Thymus (tissue), 11 donors: ENCODE measurements around the gene DES. TPM values are rescaled to one million over a fixed set of nuclear protein-coding genes. Genes with fewer than 3 reads are reported as not detected.

ENCODE experiments used
- DNase-seq, 9 donors: peaks; one replicate each; pipeline ENCODE4 v3.0.0-alpha.2; 2013; ENCODE audit warnings: low spot score in 9 of 9, low read depth in 6 of 9, missing footprints in 1 of 9
- H3K27ac ChIP-seq, 2 donors: one replicate each; pipeline ENCODE4 v1.5.1; 2013; ENCODE audit warnings: control low read depth in 1 of 2, low read depth in 1 of 2, low read length in 1 of 2, mild to moderate bottlenecking in 1 of 2, moderate library complexity in 1 of 2
- H3K27me3 ChIP-seq, 2 donors: one replicate each; pipeline ENCODE4 v1.5.1; 2013; ENCODE audit warnings: low read length in 1 of 2; ENCODE audit not compliant: control insufficient read depth in 2 of 2, insufficient read depth in 1 of 2
- H3K36me3 ChIP-seq, 2 donors: one replicate each; pipeline ENCODE4 v1.5.1; 2013; ENCODE audit warnings: low read length in 1 of 2, mild to moderate bottlenecking in 1 of 2, moderate library complexity in 1 of 2; ENCODE audit not compliant: control insufficient read depth in 2 of 2, insufficient read depth in 2 of 2
- H3K4me1 ChIP-seq, 2 donors: one replicate each; pipeline ENCODE4 v1.5.1; 2013; ENCODE audit warnings: low read length in 2 of 2; ENCODE audit not compliant: control insufficient read depth in 2 of 2, insufficient read depth in 2 of 2
- H3K4me3 ChIP-seq, 2 donors: one replicate each; pipeline ENCODE4 v1.5.1; 2013; ENCODE audit warnings: low read length in 2 of 2, control low read depth in 1 of 2, mild to moderate bottlenecking in 1 of 2
- H3K9me3 ChIP-seq, 2 donors: one replicate each; pipeline ENCODE4 v1.5.1; 2013; ENCODE audit warnings: low read length in 1 of 2, mild to moderate bottlenecking in 1 of 2; ENCODE audit not compliant: control insufficient read depth in 2 of 2, insufficient read depth in 1 of 2
- WGBS: extraction: QIAGEN DNeasy Blood & Tissue Kit; methylation state at CpG from one replicate; pipeline ENCODE4 v1.1.7; 2013; 5-methylcytosine and 5-hydroxymethylcytosine counted together
- polyA plus RNA-seq: library from polyadenylated mRNA; stranded (reverse); fragments of 200-250 nt; gene quantifications from one replicate; pipeline ENCODE4 v1.2.3, GENCODE V29; 2013
- total RNA-seq: library from RNA; stranded (reverse); fragments of 120-200 nt; gene quantifications from one replicate; pipeline ENCODE4 v1.2.4, GENCODE V29; 2013
- donor health status: healthy.

The DES gene
- total and polyA plus RNA-seq, 2 donors: 3.4 to 21.6 TPM

DNA sequence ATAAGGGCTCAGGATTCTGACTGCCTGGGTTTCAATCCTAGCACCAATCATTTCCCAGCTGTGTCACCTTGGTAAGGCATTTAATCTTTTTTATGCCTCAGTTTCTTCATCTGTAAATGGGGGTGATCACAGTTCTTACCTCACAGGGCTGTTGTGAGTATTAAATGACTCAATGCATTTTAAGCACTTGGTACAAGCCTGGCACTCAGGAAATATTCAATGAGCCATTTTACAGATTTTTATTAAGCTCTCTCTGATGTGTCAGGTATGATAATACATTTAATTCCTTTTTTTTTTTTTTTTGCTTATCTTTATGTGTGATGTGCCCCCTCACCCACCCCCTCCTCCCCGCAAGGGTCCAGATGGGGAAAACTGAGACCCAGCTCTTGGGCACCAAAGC is 28.5 kb downstream of the DES start:
- Histone ChIP-seq H3K27me3 (peaks cover 55 to 96% of the 10 kb centered on the region in 2 donors), H3K4me3 (no peak overlapping the region), H3K36me3 (no peaks in the 10 kb centered on the region), H3K9me3 (no peaks in the 10 kb centered on the region), H3K4me1 (peaks cover 0 to 3% of the 10 kb centered on the region in 2 donors), H3K27ac (no peak overlapping the region)
- DNase-seq: no peak
- 100% methylated on average over 1 of the region's 1 CpG for WGBS

DNA sequence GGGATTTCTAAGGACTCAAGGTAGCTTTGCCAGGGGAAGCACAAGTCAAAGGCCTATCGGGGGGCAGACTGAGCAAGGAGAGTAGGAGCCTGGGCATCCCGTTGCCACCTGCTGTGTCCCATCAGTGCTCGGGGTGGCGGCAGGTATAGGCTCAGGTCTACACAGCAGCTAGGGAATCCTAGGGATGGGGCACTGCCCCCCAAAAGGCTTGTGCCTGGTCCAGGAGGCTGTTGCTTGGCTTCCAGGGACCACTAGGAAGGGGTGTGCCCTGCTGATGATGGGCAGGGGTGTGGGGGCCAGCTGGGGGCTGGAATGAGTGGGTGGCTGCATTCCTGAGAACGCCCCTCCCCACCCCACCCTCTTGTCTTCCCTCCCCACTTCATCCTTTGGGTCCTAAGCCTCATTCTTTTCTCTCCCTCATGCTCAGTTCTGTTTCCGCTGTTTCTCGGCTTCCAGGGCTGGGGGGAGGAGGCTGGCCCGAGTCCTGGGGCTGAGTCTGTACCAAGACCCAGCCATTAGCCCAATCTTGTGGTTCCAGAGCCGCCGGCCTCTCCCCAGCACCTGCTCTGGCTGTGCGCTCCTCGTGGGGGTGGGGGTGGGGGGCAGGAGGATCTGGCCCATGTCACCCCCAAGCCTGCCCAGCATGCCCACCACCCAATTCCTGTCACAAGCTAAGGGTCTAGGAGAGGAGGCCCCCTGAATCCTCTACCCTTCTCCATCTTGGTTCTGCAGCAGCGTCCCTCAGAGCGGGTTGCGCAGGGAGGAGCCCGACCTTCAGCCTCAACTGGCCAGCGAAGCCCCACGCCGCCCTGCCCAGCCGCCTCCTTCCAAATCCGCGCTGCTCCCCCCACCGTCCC is 29.3 kb downstream of the DES start:
- Histone ChIP-seq H3K27me3 (peaks cover 57 to 100% of the 10 kb centered on the region in 2 donors), H3K9me3 (no peaks in the 10 kb centered on the region), H3K36me3 (no peaks in the 10 kb centered on the region), H3K4me1 (peaks cover 0 to 7% of the 10 kb centered on the region in 2 donors), H3K27ac (no peak overlapping the region), H3K4me3 (no peak overlapping the region)
- whole genome bisulfite sequencing: 86% methylated on average over 23 of the region's 23 CpGs
- DNase-seq: no peak

DNA sequence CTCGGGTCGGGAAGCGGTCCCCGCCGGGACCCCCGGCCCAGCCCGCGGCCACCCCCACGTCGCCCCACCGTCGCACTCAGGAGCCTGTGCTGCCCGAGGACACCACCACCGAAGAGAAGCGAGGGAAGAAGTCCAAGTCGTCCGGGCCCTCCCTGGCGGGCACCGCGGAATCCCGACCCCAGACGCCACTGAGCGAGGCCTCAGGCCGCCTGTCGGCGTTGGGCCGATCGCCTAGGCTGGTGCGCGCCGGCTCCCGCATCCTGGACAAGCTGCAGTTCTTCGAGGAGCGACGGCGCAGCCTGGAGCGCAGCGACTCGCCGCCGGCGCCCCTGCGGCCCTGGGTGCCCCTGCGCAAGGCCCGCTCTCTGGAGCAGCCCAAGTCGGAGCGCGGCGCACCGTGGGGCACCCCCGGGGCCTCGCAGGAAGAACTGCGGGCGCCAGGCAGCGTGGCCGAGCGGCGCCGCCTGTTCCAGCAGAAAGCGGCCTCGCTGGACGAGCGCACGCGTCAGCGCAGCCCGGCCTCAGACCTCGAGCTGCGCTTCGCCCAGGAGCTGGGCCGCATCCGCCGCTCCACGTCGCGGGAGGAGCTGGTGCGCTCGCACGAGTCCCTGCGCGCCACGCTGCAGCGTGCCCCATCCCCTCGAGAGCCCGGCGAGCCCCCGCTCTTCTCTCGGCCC is 30.1 kb downstream of the DES start:
- no peak overlapping the region for H3K4me3 ChIP-seq

DNA sequence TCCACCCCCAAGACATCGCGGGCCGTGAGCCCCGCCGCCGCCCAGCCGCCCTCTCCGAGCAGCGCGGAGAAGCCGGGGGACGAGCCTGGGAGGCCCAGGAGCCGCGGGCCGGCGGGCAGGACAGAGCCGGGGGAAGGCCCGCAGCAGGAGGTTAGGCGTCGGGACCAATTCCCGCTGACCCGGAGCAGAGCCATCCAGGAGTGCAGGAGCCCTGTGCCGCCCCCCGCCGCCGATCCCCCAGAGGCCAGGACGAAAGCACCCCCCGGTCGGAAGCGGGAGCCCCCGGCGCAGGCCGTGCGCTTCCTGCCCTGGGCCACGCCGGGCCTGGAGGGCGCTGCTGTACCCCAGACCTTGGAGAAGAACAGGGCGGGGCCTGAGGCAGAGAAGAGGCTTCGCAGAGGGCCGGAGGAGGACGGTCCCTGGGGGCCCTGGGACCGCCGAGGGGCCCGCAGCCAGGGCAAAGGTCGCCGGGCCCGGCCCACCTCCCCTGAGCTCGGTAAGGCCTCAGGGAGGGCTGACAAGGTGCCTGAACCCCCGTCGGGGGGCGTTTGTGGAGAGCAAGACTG is 30.7 kb downstream of the DES start:
- Histone ChIP-seq H3K4me3 (no peak overlapping the region), H3K36me3 (no peaks in the 10 kb centered on the region), H3K27ac (no peak overlapping the region), H3K4me1 (peaks cover 0 to 21% of the 10 kb centered on the region in 2 donors), H3K9me3 (no peaks in the 10 kb centered on the region), H3K27me3 (peaks cover 48 to 100% of the 10 kb centered on the region in 2 donors)
- WGBS: 7% methylated on average over 51 of the region's 51 CpGs
- no peak for DNase-seq

More for the DNA sequence above, 30.1 kb downstream of the DES start:
- H3K9me3 ChIP-seq: no peaks in the 10 kb centered on the region
- 19% methylated on average over 88 of the region's 88 CpGs for WGBS
- H3K27ac ChIP-seq: no peak overlapping the region
- peaks cover 53 to 100% of the 10 kb centered on the region in 2 donors for H3K27me3 ChIP-seq
- no peaks in the 10 kb centered on the region for H3K36me3 ChIP-seq
- H3K4me1 ChIP-seq: peaks cover 0 to 15% of the 10 kb centered on the region in 2 donors
- DNase-seq: no peak

DNA sequence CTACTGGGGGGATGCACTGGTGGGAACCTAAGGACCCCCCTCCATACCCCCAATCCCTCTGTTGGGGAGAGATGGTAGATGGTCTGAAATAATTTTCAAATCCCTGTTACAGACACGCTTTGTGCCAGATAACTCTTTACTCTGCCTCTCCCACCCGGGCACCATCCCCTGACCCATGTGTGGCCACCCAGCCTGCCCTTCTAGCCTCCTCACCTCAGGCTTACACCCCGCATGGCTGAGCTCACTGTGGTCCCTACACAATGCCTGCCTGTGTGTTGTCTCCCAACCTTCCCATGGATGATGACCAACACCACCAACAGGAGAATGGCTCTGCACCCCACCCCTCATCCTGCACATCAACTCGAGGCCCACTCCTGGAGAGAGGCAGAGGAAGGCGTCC is 31.4 kb downstream of the DES start:
- no peak overlapping the region for H3K27ac ChIP-seq
- 95% methylated on average over 5 of the region's 5 CpGs for WGBS
- H3K36me3 ChIP-seq: no peaks in the 10 kb centered on the region
- H3K4me1 ChIP-seq: peaks cover 0 to 21% of the 10 kb centered on the region in 2 donors
- peaks cover 48 to 96% of the 10 kb centered on the region in 2 donors for H3K27me3 ChIP-seq
- no peak overlapping the region for H3K4me3 ChIP-seq
- DNase-seq: no peak
- no peaks in the 10 kb centered on the region for H3K9me3 ChIP-seq

DNA sequence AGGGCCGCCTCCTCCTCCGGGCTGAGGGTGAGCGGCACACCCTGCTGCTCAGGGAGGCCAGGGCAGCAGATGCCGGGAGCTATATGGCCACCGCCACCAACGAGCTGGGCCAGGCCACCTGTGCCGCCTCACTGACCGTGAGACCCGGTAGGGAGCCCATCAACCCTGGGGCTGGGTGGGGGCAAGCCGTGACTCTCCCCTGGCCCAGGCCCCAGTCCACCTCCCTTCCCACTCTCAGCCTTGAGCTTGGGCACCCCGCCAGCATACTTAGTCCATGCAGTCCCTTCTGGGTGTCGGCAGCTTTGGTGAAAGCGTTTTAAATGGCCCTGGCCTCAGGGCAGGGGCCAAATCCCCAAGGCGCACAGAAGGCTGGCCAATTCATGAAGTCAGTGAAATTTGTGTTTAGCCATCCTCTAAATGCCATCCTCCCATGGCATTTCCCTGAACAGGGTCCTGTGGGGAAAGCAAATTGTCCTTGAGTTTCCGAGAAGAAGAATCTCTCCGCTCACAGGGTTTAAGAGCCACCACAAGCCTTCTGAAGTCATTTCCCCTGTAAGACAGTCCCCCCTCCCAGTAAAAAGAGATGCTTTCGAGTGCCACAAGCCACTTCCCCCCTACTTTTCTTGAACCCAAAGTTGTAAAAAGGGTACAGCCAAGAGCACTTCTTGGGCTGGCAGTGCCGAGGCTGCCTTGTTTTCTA is 33.6 kb downstream of the DES start:
- Histone ChIP-seq H3K36me3 (no peaks in the 10 kb centered on the region), H3K9me3 (no peaks in the 10 kb centered on the region), H3K4me1 (peaks cover 0 to 27% of the 10 kb centered on the region in 2 donors), H3K27ac (no peak overlapping the region), H3K4me3 (no peak overlapping the region), H3K27me3 (peaks cover 40 to 78% of the 10 kb centered on the region in 2 donors)
- 90% methylated on average over 18 of the region's 18 CpGs for WGBS
- peak in 1 of 9 donors; percentile 43 for DNase-seq

DNA sequence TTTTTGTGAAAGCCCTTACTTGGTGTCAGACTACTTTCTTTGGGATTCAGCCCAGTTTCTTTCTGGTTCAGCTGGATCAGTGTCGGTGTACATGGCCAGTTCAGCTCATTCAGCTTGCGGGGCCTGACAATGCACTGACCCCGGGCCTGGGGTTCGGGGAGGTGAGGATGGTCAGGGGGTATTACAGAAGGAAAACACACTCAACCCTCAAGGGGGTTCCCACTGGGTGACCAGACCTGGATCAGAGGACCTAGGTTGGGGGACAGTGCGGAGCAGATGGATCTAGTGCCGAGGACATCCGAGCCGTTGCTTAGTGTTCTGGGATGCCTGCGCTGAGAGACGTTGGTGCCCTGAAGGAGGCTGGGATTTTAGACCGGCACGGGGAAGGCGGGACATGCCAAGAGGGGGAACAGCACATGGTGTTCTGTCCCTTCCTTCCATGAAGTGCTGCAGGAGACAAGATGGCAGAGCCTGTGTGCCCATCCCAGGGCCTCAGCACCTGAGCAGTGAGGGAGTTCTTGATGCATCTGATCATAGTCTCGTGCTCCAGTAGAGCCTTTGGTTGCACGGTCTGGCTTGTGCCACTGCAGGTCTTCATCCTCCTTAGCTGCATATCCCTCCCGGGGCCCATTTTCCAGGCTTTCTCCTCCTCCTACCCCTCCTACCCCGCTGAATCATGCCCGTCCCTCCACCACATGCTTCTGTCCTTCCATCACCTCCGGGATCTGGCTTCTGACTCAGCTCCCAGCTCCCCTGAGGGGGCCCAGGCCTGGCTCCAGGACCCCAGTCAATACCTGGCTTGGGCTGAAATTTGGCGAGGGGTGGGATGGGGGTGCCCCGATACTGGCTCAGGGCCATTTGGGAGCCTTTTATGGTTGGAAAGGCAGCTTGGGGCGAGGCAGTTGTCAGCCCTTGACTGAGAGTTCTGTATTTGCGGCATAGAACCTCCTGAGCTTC is 34.5 kb downstream of the DES start:
- Histone ChIP-seq H3K4me3 (no peak overlapping the region), H3K27me3 (peaks cover 32 to 69% of the 10 kb centered on the region in 2 donors), H3K36me3 (no peaks in the 10 kb centered on the region), H3K27ac (no peak overlapping the region), H3K9me3 (no peaks in the 10 kb centered on the region), H3K4me1 (peaks cover 0 to 27% of the 10 kb centered on the region in 2 donors)
- DNase-seq: no peak
- WGBS: 84% methylated on average over 23 of the region's 23 CpGs
